HCT116 (cell line): ENCODE measurements around the gene SRGAP1.

Experiments used
- CTCF ChIP-seq, 3 experiments: fragments of 200-600 bp in 1 of 3; sonication (generic) in 1 of 3; IDR thresholded peaks in 2 of 3; conservative IDR thresholded peaks in 1 of 3; 2 replicates each; pipeline ENCODE4 v1.5.1; 2012 to 2017; ENCODE audit warnings: low read depth in 2 of 3, low read length in 2 of 3, antibody characterized with exemption in 1 of 3, borderline replicate concordance in 1 of 3, control low read depth in 1 of 3, mild to moderate bottlenecking in 1 of 3, mixed read lengths in 1 of 3, mixed run types in 1 of 3, moderate library complexity in 1 of 3; ENCODE audit not compliant: insufficient read depth in 1 of 3
- EZH2 ChIP-seq: fragments of 200-600 bp; sonication (generic); IDR thresholded peaks from 2 replicates; pipeline ENCODE4 v1.6.1; 2017; ENCODE audit warnings: antibody characterized with exemption, mixed run types
- POLR2A ChIP-seq: IDR thresholded peaks from 2 replicates; pipeline ENCODE4 v1.7.0; 2011; ENCODE audit warnings: borderline replicate concordance; ENCODE audit not compliant: insufficient read depth, insufficient read length; ENCODE audit errors: extremely low read depth
- ZNF274 ChIP-seq: fragments of 200-500 bp; sonication (Bioruptor generic); IDR thresholded peaks from 2 replicates; pipeline ENCODE4 v1.6.1; 2014; ENCODE audit warnings: mild to moderate bottlenecking, low read depth, low read length, inconsistent platforms

DNA sequence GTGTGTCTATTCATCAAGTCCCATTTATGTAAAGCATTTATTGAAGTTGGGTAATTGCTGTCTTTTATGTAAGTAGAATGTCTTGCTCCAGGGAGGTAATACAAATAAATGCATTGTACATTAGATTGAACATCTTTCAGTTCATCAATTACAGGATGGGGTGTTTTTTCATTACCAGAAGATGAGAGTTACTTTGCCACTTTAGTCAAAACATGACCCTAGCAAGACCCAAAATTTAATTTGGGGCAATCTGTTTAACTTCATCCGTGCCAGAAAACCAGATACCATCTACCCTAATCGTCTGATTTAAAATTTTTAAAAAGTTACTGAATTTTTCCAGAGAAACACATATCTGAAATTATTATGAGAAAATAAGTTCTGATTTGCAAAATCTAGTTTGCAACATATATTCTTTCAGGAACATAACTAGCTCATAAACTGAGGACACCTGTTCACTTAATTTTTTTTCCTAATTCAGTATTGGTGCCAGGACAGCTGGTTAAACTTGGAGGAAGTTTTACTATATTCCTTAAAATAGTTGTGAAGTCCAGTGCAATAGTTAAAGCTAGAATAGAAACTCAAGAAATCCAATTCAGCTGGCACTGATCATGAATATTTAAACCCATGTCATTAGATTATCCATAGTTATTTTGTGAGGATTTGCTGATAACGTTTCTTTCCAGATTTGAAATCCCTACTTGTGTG lies 114.5 kb downstream of the SRGAP1 start:
- TF ChIP-seq CTCF (IDR thresholded peaks at IDR 0.05 in 2 of 3, conservative IDR thresholded peaks at IDR 0.05 in 1 of 3; ENCODE audit: borderline replicate concordance in 1 of 3, insufficient read depth in 1 of 3, low read depth in 2 of 3, low read length in 2 of 3) = no peak
- TF ChIP-seq ZNF274 = no peak
- no peak for TF ChIP-seq POLR2A
- TF ChIP-seq EZH2 = no peak
